Glomerular visceral epithelial cell (primary cell): ENCODE results near the gene DDC.
"Not testable (repeated sequence)": the region's sequence is repeated elsewhere in the genome, so short reads cannot be mapped to it uniquely, and the experiment has no call there.

Experiments
- DNase-seq: peaks from one replicate; pipeline ENCODE4 v3.0.0-alpha.2; 2016; ENCODE audit errors: extremely low spot score

The DDC gene

DNA sequence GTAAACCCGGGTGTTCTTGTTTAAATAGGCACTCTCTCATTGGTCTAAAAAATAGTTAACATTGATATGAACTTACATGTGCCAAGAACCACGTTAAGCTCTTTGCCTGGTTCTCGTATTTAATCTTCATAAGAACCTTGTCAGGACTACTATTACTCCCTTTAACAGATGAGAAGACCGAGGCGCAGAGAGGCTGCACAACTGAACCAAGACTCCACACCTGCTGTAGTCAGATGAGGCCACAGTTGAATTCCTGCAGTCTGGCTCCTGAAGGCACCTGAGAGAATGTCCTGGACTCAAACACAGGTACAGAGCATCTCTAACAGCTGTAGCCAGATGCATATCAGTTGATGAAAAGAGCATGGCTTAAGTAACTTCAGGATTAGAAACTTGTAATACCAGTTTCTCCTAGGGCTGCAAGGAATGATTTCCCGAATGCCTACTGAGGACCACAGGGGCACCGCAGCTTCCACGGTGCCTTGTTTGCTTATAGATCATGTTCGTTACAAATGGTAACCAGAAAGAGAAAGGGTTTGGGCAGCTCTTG, 9.5 kb downstream of the DDC start:
- DNase-seq, result no peak

DNA sequence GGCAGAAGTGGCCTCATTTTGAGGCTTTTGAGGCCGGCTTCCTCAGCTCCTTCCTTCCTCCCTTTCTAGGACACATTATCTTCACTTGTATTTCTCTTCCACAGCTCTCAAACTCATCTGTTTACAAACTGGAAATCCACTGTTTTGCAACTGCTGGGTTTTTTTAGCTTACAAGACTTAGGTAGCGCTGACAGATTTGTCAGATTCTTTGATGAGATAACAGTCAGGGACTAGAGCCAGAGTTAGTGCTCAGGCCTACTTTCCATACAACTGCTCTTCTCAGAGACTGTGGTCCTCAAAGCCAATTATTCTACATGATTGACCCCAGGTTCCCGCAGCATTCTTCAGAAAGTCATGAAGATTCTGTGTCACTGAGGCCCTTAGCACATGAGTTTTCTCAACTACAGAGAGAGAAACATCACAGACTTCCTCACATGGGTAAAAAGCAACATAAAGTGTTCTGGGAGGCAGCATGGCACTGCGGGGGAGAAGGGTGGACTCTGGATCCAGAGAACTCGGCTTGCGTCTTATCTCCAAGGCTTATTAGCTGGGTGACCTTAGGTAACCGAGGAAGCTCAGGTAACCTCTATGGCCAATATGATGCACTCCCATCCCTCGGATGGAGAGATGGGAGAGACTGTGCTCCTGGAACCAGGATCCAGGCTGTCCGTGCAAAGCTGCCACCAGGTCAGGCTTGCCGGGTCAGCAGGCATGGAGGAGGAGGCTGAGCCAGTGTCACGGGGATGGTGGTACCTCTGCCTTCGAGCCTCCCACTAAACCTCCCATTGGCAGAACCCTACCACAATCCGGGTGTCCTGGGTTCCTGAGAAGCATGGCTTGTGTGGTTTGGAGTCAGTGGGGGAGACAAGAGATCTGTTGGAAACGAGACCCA, 10.5 kb downstream of the DDC start:
- no peak for DNase-seq

DNA sequence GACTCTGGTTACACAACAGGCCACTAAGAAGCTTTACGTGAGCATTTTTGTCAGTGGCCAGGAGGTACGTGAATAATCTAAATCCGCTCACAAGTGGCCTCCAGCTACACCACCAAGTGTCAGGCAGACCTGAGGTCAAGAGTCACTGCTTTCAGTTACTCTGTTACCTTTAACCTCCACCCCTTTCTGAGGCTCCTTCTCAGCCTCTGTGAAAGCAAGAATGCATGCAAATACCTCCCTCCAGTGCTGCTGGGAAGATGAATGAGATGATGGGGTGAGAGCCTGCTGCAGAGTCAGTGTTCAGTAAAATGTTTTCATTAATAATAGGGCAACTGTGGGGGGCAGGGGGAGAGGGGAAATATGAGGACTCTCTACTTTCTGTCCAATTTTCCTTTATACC, 11.2 kb downstream of the DDC start:
- DNase-seq, result no peak

DNA sequence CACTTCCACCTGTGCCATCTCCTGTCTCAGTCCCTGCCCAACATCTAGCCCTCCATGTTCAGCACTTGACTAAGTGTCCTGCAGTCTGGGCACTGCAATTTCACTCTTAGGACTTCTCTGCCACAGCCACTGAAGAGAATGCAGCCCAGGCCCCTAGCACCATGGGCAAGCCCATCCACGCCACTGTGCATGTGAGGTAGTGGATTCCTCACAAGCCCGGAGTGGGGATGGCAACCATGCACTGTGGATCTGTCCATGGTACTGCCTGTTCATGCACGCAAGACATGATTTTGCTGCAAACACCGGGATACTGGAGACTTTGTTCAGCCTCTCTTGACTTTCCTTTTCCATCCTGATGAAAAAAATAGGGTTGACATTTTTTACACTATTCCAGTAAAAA, 12.3 kb downstream of the DDC start:
- peak; percentile 16 for DNase-seq

DNA sequence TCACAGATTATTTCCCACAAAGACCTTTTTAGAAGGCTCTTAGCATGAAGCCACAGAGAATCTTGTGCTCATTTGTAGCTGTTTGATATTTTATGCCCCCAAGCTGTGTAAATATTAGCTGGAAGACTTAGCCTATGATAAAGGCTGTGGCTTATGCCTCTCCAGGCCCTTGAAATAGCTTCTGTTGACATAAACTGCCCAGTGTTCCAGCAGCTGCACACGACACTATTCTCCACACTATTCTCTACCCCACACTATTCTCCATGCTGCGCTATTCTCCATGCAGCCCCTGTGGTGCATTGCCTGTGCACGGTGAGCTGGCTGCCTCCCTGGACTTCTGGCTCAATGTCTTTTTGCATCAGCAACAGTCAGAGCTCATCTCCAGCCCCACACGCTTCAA, 13.1 kb downstream of the DDC start:
- DNase-seq, result no peak

DNA sequence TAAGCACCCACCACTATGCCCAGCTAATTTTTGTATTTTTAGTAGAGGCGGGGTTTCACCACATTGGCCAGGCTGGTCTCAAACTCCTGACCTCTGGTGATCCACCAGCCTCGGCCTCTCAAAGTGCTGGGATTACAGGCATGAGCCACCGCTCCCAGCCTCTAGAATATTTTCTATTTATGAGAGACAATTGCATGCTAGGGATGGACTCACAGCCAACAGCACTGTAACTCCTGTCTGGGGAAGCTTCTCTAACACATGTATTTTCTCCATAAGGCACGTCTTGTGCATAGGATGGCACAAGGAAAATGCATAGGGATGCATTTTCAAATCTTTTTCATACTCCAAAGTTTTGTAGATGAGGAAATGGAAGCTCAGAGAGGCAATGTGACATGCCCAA, 19.6 kb downstream of the DDC start:
- DNase-seq, result not testable (repeated sequence)

DNA sequence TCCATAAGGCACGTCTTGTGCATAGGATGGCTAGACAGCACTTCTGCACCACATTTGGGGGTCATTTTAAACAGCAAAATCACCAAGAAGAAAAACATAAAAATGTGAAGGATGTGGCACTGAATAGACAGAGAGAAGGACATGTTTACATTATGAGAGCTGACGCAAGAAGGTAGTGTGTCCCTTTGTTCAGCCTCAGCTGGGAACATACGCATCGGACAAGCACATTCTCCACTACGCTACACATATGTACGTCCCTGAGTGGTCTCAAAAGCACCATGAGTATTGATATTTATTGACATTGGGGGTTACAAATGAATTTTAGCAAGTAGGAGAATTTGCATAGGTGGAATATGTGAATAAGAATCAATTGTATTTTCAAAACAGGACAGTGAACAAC, 20.2 kb downstream of the DDC start:
- DNase-seq, result no peak

DNA sequence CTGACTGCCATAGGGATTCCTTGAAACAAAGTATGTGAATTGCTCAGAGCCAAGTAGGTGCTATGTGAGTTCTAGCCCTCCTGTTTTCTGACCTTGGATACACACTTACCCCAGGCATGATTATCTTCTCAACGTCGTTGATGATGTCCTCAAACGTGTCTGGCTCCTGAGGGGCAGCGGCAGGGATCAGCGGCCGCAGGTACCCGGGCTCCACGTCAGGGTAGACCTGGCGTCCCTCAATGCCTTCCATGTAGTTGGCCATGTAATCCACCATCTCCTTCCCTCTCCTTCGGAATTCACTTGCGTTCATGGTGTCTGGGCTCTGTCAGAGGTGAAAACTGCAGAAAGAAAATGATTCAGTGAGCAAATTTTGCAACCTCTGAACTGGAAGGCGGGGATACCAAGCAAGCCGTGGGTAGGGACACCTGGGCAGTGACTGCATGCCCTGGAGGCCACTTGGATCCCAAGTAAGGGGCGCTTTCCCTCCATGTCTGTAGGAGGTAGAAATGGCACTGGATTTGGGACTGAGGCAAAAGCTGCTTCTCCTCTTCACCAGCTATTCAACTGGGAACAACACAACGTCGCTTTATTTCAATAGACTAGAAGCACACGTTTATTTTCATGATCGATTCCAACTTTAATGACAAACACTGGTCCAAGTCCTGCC, 21.3 kb downstream of the DDC start:
- no peak for DNase-seq

DNA sequence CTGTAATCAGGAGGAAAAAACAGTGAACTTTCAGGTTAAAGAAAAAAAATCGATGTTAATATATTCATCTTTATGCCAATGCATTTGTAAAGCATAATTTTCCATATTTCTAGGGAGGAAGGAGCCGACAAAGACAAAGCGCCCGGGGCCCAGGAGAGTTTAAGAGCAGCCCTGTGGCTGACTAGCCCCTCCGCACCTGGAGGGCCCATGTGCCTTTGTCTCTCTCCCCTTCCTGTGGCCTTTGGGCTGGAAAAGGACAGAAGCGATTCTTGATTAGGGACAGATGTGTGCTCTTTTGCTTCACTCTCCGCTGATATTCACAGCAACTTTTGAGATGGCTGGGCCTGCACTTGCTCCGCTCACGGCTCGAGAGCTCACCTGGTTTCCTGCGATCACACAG, 23.1 kb downstream of the DDC start:
- DNase-seq, result no peak

DNA sequence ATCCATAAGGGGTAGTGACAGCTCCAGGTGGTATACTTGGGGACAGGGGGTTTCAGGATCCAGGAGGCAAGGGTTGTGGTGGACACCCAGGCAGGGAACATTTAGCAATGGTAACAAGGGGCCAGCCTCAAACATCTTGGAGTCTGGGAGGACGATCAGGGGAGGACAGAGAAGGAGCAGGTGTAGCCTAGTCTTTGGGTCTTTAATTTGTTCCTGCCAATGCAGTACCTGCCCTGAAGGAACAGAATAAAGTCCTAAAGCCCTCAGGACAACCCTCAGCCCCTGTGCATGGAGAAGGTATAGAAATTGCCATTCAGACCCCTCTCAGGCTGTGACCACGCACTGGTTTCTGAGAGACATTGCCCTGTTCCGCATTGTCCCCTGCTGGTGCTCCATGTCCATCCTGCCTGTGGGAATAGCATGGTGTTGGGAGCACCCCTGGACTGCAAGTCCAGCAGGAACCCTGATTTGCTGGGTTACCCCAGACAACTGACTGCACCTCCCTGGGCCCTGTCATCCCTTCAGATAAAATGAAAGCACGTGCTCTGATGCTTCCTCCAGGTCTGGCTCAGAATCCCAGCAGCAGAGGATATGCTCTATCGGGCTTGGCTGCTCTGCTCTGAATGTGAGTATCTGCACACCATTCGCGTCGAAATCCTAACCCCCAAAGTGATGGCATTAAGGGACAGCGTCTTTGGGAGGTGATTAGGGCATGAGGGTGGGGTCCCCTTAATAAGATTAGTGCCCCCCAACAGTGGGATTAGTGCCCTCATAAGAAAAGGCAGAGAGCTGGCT, 24.2 kb downstream of the DDC start:
- no peak for DNase-seq

DNA sequence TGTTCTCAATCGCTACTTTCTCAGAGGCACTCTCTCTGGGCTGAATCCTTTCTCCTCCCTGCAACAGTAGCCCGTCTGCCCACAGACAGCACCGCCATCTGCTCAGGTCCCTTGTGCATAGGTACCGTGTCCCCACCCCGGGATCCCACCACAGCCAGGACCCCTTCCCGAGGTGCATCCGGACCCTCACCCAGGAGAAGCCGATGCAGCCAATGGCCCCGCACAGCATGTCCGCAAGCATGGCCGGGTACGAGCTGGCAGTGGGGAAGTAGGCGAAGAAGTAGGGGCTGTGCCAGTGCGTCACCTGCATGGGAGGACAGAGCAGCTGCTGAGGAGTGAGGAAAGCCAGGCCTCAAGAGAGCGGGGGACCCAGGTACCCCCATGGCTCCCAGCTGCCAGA, 25.5 kb downstream of the DDC start:
- no peak for DNase-seq

DNA sequence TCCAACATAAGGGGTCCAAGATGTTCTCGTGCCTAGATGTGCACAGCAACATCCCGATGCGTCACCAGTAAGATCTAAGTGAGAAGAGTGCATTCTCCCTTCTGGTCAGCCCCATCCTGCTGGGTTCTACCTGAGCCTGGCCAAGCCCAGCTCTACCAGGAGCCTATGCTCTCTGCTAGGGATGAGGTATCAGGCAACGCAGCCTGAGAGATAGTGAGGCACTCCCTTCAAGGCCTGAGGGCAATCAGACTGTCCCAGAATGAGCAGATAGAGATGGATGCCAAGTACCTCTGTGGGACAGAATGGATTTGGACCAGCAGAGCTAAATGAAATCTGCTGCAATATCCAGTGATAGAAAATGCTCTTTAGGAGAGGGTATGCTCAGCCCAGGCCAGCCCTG, 26.7 kb downstream of the DDC start:
- DNase-seq, result no peak

DNA sequence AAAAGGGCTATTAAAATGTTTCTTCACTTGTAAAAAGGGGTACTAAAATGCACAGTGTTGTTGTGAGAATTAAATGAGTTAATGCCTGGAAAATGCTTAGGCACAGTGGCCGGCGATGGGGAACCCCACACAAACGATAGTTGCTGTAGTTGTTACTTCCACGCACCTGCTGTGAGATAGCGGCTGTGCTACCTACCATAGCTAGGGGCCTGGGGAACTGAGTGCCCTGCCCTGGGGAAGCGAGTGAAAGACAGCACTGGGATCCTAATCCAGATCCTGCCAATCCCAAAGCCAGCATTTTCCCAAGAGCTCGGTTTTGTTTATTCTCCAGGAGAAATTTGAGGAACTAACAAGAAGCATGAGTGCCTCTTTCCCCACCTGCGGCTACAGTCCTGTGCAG, 27.8 kb downstream of the DDC start:
- DNase-seq, result no peak

DNA sequence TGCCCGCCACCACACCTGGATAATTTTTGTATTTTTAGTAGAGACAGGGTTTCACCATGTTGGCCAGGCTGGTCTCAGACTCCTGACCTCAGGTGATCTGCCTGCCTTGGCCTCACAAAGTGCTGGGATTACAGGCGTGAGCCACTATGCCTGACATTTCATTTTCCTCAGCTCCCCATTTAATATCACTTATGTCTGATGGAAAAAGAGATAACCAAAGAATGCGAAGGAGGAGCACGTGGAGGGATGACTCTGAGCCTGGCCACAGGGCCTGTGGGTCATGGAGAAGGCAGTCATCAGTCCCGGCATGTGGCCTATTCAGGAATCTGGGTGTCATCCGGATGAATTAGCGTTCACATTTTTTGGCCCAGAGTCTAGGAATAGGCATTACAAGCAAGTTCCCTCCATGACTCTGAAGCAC, 29.9 kb downstream of the DDC start:
- peak; percentile 55 for DNase-seq

DNA sequence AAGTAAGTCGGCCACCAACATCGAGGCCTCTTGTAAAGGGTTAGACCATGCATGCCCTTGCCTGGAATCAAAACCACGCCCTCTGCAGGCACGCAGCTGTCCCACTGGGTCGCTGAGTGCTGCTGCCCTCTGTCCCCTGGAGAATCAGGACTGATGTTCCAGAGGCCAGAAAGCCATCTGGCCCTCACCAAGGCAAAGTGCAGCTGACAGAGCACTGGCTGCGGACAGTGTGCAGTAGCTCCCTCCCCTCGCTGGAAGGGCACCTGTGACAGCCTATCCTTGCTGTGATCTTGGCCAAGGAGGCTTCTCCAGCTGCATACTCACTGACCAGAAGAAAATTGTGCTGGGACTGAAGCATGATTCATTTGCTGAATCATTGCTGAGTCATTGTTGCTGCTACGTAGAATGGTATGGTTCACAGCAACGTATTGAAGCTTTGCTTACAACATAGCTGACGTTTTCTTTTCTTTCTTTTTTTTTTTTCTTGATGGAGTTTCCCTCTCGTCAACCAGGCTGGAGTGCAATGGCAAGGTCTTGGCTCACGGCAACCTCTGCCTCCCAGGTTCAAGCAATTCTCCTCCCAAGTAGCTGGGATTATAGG, 30.4 kb downstream of the DDC start:
- peak; percentile 92 for DNase-seq

DNA sequence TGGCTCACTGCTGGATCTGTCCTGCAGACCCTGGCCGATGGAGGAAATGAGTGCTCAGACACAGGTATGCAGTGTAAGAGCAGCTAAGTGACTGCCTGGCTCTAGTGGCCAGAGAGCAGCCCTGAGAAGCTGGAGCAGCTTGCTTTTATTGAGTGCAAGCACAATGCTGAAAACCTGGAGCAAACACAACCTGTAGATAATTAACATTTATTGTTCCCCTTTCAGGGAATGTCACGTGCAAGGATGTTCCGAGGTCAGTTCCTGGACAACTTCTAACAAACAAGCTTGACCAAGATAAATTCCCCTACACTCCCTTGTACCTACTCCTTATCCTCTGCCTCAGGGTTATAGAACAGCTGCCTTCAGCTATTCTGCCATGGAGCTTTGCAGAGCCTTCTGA, 31.3 kb downstream of the DDC start:
- DNase-seq, result no peak

DNA sequence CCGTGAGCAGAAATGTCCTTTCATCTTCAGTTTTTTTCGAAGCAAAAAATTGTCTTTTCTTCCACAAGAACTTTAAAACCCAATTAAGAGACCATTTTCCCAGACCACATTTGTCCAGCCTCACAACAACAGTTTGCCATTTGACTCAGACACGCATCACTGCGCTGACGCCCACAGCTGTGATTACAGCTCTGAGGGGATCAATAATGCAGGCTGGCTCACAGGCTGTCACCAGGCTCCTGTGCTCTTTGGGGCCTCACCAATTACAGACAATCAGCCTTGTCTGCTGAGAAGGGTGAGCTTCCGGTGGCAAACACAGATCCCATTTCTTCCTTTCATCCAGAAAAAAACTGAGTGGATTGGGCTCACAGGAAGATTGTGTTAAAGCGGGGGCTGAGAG, 33.3 kb downstream of the DDC start:
- no peak for DNase-seq

DNA sequence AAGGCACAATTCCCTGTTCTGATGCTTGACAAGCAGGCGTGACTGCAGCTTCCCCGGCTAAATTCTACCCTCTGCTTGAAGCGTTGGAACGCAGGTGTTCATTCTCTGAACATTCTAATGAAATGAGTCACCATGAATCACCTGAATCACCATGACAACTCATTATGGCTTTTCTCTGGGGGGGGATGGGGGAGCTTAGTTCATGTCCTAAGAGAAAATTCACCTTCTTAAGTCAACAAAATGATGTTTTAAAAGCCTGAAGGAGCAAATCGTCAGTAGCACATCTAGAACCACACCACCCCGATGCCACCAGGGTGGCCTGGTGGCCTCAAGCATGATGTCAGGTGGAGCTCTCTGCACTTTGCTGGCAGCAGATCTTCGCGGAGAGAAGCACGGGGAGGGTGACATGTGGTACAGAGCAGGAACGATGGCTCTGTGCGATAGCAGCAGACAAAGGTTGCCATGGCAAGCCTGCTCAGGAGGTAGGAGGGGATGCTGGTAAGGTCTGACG, 33.7 kb downstream of the DDC start:
- peak; percentile 66 for DNase-seq

DNA sequence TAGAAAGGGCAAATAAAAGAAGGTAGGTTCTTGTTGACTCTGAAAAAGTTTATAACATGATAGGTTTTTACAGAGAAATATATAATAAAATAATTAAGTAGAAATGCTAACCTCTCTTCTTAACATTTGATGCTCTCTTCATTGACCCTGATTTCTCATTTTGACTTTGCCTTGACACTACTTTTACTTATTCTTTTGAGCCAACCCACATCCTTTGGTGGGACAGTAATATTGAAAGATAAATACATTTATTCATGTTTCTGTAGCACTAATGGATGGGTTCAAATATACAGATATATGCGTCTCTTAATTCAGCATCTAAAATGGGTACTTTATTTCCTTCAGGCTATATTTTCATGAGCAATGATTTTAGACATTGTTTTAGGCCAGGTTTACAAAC, 34.4 kb downstream of the DDC start:
- no peak for DNase-seq

DNA sequence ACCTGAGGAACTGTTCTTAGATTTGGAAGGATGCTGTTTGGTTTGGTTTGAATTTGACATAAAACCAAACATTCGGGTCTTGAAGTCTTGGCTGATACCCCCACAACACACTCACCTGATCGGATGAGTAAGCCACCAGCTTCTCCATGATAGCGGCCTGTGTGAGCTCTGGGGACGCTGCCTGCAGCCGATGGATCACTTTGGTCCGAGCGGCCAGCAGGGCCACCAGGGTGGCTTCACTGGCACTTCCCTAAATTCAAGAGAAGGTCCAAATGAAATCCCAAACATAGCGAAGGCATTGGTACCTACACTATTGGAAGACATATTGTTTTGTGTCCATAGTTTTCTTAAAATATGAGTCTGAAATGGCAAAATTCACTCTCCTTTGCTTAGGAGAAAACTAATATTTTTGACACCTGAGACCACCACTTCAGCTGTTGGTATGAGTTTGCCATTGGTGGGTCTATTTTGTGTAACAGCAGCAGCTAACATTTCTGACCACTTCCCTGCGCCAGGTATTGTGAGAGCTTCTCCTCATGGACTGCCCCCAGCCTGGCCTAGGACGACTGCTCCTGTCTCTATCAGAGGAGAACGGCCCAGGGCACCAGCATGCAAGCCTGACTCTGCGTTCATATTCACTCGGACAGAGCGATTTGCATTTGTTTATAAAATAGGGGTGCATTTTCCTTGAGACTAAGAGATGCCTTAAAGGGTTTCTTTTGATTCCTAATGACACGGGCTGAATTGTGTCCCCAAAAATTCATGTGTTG, 35.9 kb downstream of the DDC start:
- no peak for DNase-seq
